Breast epithelium (tissue), 4 donors: Measurements from ENCODE around the gene KDM6A. TPM values are rescaled to one million over a fixed set of nuclear protein-coding genes. Genes with fewer than 3 reads are reported as not detected.

Source experiments
- DNase-seq, 2 donors: peaks; one replicate each; pipeline ENCODE4 v3.0.0-alpha.2; 2019; ENCODE audit warnings: low spot score in 2 of 2
- H3K27ac ChIP-seq, 2 donors: fragments of 200-600 bp; sonication (generic) in 1 of 2; one replicate each; pipeline ENCODE4 v1.5.1; 2016 to 2019; ENCODE audit warnings: mild to moderate bottlenecking in 1 of 2
- H3K27me3 ChIP-seq, 2 donors: fragments of 200-600 bp; sonication (generic) in 1 of 2; one replicate each; pipeline versions ENCODE4 v1.5.1 to v1.6.0; 2017 to 2019; ENCODE audit warnings: control low read depth in 1 of 2, mild to moderate bottlenecking in 1 of 2
- H3K36me3 ChIP-seq: fragments of 200-600 bp; one replicate; pipeline ENCODE4 v1.5.1; 2019
- H3K4me1 ChIP-seq, 2 donors: fragments of 200-600 bp; sonication (generic); one replicate each; pipeline ENCODE4 v1.5.1; 2016 to 2019; ENCODE audit warnings: control low read depth in 1 of 2
- H3K4me3 ChIP-seq, 3 donors: fragments of 200-600 bp; sonication (generic); 1 replicate in 2 of 3; 2 replicates in 1 of 3; pipeline ENCODE4 v1.5.1; 2016 to 2019; ENCODE audit warnings: mild to moderate bottlenecking in 3 of 3, moderate library complexity in 2 of 3
- H3K9me3 ChIP-seq, 2 donors: fragments of 200-600 bp; sonication (generic) in 1 of 2; one replicate each; pipeline ENCODE4 v1.5.1; 2016 to 2019; ENCODE audit warnings: control low read depth in 1 of 2
- POLR2A ChIP-seq: fragments of 450-650 bp; IDR thresholded peaks from one replicate; pipeline ENCODE4 v1.6.1; 2016; ENCODE audit warnings: antibody characterized with exemption, mild to moderate bottlenecking, moderate library complexity
- POLR2AphosphoS5 ChIP-seq, 3 donors: sonication (generic); formaldehyde crosslinking; IDR thresholded peaks; one replicate each; pipeline ENCODE4 v1.6.1; 2017; ENCODE audit warnings: antibody characterized with exemption in 3 of 3
- intact Hi-C: fragments of 100-400 bp; cut with DNase I; formaldehyde crosslinking; loops from one replicate; pipeline ENCODE4 v1.15.1; 2023; ENCODE audit warnings: low total_unique reads
- total RNA-seq, 3 donors: library from RNA; depleted of rRNA; stranded (reverse); fragments of >200 nt; gene quantifications; one replicate each; pipeline ENCODE4 v1.1.0, GENCODE V29; 2016
- TF ChIP-seq, protein P1 (sequence below), 3 donors: fragments of 450-650 bp; IDR thresholded peaks; one replicate each; pipeline ENCODE4 v1.5.1; 2016 to 2017; ENCODE audit warnings: antibody characterized with exemption in 3 of 3, mild to moderate bottlenecking in 3 of 3, moderate library complexity in 3 of 3

KDM6A gene
- total RNA-seq, 3 donors from 2014 or later: 27.4 to 109 (median 65.5) TPM

DNA sequence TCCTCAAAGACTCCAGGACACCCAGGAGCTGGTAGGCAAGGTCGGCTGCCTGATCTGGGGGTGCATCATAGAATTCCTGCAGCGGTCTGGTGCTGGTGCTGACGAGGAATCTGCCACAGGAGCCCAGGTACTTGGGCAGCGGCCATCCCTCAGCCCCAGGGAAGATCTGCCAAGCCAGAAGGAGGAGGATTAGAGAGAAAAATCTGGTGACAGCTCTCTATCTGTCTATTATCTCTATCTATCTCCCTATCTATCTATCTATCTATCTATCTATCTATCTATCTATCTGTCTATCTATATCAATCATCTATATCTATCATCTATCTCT lies 281.0 kb downstream of the KDM6A start:
- Histone ChIP-seq H3K4me1 (no peaks in the 10 kb centered on the region), H3K9me3 (no peaks in the 10 kb centered on the region), H3K27me3 (peaks cover 0 to 32% of the 10 kb centered on the region in 2 donors), H3K4me3 (no peak overlapping the region), H3K27ac (no peak overlapping the region), H3K36me3 (no peaks in the 10 kb centered on the region)
- TF ChIP-seq POLR2A: no peak
- TF ChIP-seq, protein P1, sequence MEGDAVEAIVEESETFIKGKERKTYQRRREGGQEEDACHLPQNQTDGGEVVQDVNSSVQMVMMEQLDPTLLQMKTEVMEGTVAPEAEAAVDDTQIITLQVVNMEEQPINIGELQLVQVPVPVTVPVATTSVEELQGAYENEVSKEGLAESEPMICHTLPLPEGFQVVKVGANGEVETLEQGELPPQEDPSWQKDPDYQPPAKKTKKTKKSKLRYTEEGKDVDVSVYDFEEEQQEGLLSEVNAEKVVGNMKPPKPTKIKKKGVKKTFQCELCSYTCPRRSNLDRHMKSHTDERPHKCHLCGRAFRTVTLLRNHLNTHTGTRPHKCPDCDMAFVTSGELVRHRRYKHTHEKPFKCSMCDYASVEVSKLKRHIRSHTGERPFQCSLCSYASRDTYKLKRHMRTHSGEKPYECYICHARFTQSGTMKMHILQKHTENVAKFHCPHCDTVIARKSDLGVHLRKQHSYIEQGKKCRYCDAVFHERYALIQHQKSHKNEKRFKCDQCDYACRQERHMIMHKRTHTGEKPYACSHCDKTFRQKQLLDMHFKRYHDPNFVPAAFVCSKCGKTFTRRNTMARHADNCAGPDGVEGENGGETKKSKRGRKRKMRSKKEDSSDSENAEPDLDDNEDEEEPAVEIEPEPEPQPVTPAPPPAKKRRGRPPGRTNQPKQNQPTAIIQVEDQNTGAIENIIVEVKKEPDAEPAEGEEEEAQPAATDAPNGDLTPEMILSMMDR (IDR thresholded peaks at IDR 0.05): no peak
- TF ChIP-seq POLR2AphosphoS5 (IDR thresholded peaks at IDR 0.05): no peak
- intact Hi-C loops: no loop called here
- DNase-seq: no peak

DNA sequence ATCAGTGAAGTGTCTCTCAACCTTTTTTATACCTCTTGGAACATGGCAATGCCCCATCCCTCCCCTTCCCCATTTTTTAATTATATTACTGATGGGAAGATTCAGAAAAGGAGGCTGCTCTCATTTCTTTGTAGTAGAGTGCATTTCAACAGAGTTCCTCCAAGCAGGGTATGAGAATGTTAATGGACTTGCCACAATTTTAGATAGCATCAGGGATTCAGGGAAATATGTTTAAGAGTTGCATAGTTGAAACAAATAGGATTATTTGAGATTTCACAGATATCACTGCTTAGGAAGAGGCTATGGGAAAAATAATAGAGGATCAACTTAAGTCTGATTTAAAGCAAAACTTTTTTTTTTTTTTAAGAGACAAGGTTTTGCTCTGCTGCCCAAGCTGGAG lies 281.5 kb downstream of the KDM6A start:
- Histone ChIP-seq H3K4me1 (no peaks in the 10 kb centered on the region), H3K4me3 (no peak overlapping the region), H3K27ac (no peak overlapping the region), H3K36me3 (no peaks in the 10 kb centered on the region), H3K9me3 (no peaks in the 10 kb centered on the region), H3K27me3 (peaks cover 0 to 27% of the 10 kb centered on the region in 2 donors)
- TF ChIP-seq POLR2A: no peak
- TF ChIP-seq, protein P1 (IDR thresholded peaks at IDR 0.05): no peak
- no peak for TF ChIP-seq POLR2AphosphoS5 (IDR thresholded peaks at IDR 0.05)
- intact Hi-C loops: no loop called here
- DNase-seq: no peak

DNA sequence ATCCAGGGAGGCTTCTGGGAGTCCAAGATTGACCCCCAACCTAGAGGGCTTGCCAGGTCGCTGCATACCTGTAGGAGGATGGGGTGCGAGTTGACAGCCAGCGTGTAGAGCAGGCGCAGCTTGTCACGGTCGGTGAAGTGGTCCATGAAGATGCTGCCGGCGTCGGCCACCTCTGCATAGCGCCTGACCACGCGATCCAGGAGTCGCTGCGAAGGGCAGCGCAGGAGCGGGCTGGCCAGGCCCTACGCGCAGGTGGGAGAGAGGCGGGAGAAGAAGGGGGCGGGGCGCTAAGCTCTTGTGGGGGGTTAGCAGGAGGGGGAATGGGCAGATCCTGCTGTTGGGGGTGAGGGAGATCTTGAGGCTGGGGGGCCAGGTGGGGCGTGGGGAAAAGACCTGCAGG lies 284.7 kb downstream of the KDM6A start:
- no peaks in the 10 kb centered on the region for H3K4me1 ChIP-seq
- no peaks in the 10 kb centered on the region for H3K9me3 ChIP-seq
- H3K27ac ChIP-seq: no peak overlapping the region
- no peak for DNase-seq
- H3K4me3 ChIP-seq: no peak overlapping the region
- peaks cover 0 to 21% of the 10 kb centered on the region in 2 donors for H3K27me3 ChIP-seq
- no peak for TF ChIP-seq POLR2AphosphoS5 (IDR thresholded peaks at IDR 0.05)
- TF ChIP-seq, protein P1 (IDR thresholded peaks at IDR 0.05): no peak
- no peak for TF ChIP-seq POLR2A
- no peaks in the 10 kb centered on the region for H3K36me3 ChIP-seq
- intact Hi-C loops: no loop called here

Other genes starting within 250 kb of the KDM6A start
- not detected for gene DUSP21, start 29.2 kb upstream of the KDM6A start, total RNA-seq